ENCODE results near the gene JAK1. TPM values are rescaled to one million over a fixed set of nuclear protein-coding genes. Genes with fewer than 3 reads are reported as not detected.

Gene JAK1
- total and polyA plus RNA-seq, 8 donors: 15.5 to 89.8 (median 50.7) TPM

GRCh38 chr1:64984737-64985136, 18.4 kb upstream of the JAK1 start:
- H3K36me3 ChIP-seq: no peaks in the 10 kb centered on the region
- DNase-seq (no peak), FAIRE-seq (no peak), ATAC-seq (no peak)
- TF ChIP-seq CTCF (IDR thresholded peaks at IDR 0.05): no peak
- no peaks in the 10 kb centered on the region for H3K27me3 ChIP-seq
- no peak overlapping the region for H3K4me3 ChIP-seq
- intact Hi-C loops (cut with DNase I): no loop called here
- no peak overlapping the region for H3K27ac ChIP-seq
- H3K4me1 ChIP-seq: peaks cover 0 to 13% (median 5%) of the 10 kb centered on the region in 3 donors
- WGBS, 2 donors: 83 to 96% methylated on average over 3 of the region's 3 CpGs
- H3K9me3 ChIP-seq: no peaks in the 10 kb centered on the region

GRCh38 chr1:64984106-64984505, 17.8 kb upstream of the JAK1 start:
- no peak for TF ChIP-seq CTCF (IDR thresholded peaks at IDR 0.05)
- FAIRE-seq (no peak), DNase-seq (no peak), ATAC-seq (no peak)
- no peak overlapping the region for H3K27ac ChIP-seq
- H3K27me3 ChIP-seq: no peaks in the 10 kb centered on the region
- 89 to 92% methylated on average over 3 of the region's 3 CpGs for WGBS, 2 donors
- H3K9me3 ChIP-seq: no peaks in the 10 kb centered on the region
- intact Hi-C loops (cut with DNase I): no loop called here
- H3K4me3 ChIP-seq: no peak overlapping the region
- H3K36me3 ChIP-seq: no peaks in the 10 kb centered on the region
- H3K4me1 ChIP-seq: peaks cover 0 to 13% (median 5%) of the 10 kb centered on the region in 3 donors

- Histone ChIP-seq H3K9me3 (peaks cover 0 to 3% (median 0%) of the 10 kb centered on the region in 4 donors), H3K27me3 (no peaks in the 10 kb centered on the region), H3K4me3 (no peak overlapping the region), H3K36me3 (no peaks in the 10 kb centered on the region), H3K4me1 (peaks cover 0 to 13% (median 5%) of the 10 kb centered on the region in 3 donors), H3K27ac (no peak overlapping the region)
- DNase-seq: no peak
- WGBS, 2 donors: 30 to 33% methylated on average over 5 of the region's 5 CpGs
- ATAC-seq: peak; percentile 36 to 56 (median 40)
- intact Hi-C loops (cut with DNase I): no loop called here
- no peak for FAIRE-seq
- TF ChIP-seq CTCF (IDR thresholded peaks at IDR 0.05): no peak
These were observed 16.8 kb upstream of the JAK1 start for GRCh38 chr1:64983110-64983509.

GRCh38 chr1:64981601-64982533, 15.5 kb upstream of the JAK1 start:
- FAIRE-seq (no peak), ATAC-seq (peak; percentile 79 to 87 (median 87)), DNase-seq (peak in 1 of 6 donors; percentile 37)
- no peak for TF ChIP-seq CTCF (IDR thresholded peaks at IDR 0.05)
- Histone ChIP-seq H3K4me1 (peaks cover 0 to 13% (median 5%) of the 10 kb centered on the region in 3 donors), H3K9me3 (peaks cover 0 to 4% (median 0%) of the 10 kb centered on the region in 4 donors), H3K27ac (peak overlapping the region in 2 of 4 donors; percentile 63 to 67), H3K4me3 (no peak overlapping the region), H3K36me3 (no peaks in the 10 kb centered on the region), H3K27me3 (no peaks in the 10 kb centered on the region)
- intact Hi-C loops (cut with DNase I): no loop called here
- 33 to 43% methylated on average over 7 of the region's 7 CpGs for WGBS, 2 donors

Measured in pancreas (tissue), 10 donors.